Measurements from ENCODE around the gene DNAH5. TPM values are rescaled to one million over a fixed set of nuclear protein-coding genes. Genes with fewer than 3 reads are reported as not detected.

The DNAH5 gene
- total RNA-seq, 6 donors from 2014 or later = 5.0 to 47.3 (median 10.7) TPM

DNA sequence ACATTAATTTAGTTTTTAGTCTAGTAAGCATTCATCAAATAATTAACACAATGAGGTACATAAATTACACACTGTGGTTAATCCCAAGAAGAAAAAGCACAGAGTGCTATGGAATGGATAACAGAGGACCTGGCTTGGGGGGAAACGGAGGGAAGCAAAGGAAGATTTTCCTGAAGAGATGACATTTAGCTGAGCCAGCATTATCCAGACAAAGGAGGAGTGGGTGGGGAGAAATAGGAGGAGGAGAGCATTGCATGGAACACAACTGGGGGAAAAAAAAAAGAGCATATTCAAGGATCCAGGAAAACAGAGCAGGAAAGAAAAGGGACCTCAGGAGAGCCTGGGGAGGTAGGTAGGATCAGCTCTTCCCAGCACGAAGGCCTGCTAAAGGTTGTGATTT, 170.8 kb downstream of the DNAH5 start:
- no peak for ATAC-seq (ENCODE audit: low FRiP score in 2 of 2)
- Histone ChIP-seq H3K27ac (no peak overlapping the region), H3K36me3 (no peaks in the 10 kb centered on the region), H3K27me3 (no peaks in the 10 kb centered on the region), H3K9me3 (no peaks in the 10 kb centered on the region), H3K4me1 (no peaks in the 10 kb centered on the region), H3K4me3 (no peak overlapping the region)
- DNase-seq = no peak
- no peak for TF ChIP-seq CTCF (IDR thresholded peaks at IDR 0.05)
- no peak for TF ChIP-seq POLR2AphosphoS5 (IDR thresholded peaks at IDR 0.05)
- TF ChIP-seq EP300 (IDR thresholded peaks at IDR 0.05) = no peak
- no peak for TF ChIP-seq POLR2A (IDR thresholded peaks at IDR 0.05)
- WGBS, 2 donors = 53 to 80% methylated on average over 2 of the region's 2 CpGs

- 77 to 87% methylated on average over 1 of the region's 1 CpG for WGBS, 2 donors
- no peaks in the 10 kb centered on the region for H3K9me3 ChIP-seq
- TF ChIP-seq CTCF (IDR thresholded peaks at IDR 0.05) (no peak), EP300 (IDR thresholded peaks at IDR 0.05) (no peak), POLR2AphosphoS5 (IDR thresholded peaks at IDR 0.05) (no peak), POLR2A (IDR thresholded peaks at IDR 0.05) (no peak)
- H3K36me3 ChIP-seq = no peaks in the 10 kb centered on the region
- no peak overlapping the region for H3K27ac ChIP-seq
- no peaks in the 10 kb centered on the region for H3K27me3 ChIP-seq
- H3K4me3 ChIP-seq = no peak overlapping the region
- H3K4me1 ChIP-seq = no peaks in the 10 kb centered on the region
- no peak for ATAC-seq (ENCODE audit: low FRiP score in 2 of 2)
- no peak for DNase-seq
Observed at GRCh38 chr5:13771011-13771571, 173.4 kb downstream of the DNAH5 start.

- H3K27me3 ChIP-seq = no peaks in the 10 kb centered on the region
- 29 to 32% methylated on average over 3 of the region's 3 CpGs for WGBS, 2 donors
- TF ChIP-seq POLR2AphosphoS5 (IDR thresholded peaks at IDR 0.05) (no peak), EP300 (IDR thresholded peaks at IDR 0.05) (no peak), POLR2A (IDR thresholded peaks at IDR 0.05) (no peak), CTCF (IDR thresholded peaks at IDR 0.05) (no peak)
- ATAC-seq (ENCODE audit: low FRiP score in 2 of 2) (no peak), DNase-seq (no peak)
- no peaks in the 10 kb centered on the region for H3K36me3 ChIP-seq
- no peaks in the 10 kb centered on the region for H3K9me3 ChIP-seq
- H3K4me1 ChIP-seq = no peaks in the 10 kb centered on the region
- no peak overlapping the region for H3K27ac ChIP-seq
- H3K4me3 ChIP-seq = no peak overlapping the region
Observed at GRCh38 chr5:13766236-13766635, 178.3 kb downstream of the DNAH5 start.

DNA sequence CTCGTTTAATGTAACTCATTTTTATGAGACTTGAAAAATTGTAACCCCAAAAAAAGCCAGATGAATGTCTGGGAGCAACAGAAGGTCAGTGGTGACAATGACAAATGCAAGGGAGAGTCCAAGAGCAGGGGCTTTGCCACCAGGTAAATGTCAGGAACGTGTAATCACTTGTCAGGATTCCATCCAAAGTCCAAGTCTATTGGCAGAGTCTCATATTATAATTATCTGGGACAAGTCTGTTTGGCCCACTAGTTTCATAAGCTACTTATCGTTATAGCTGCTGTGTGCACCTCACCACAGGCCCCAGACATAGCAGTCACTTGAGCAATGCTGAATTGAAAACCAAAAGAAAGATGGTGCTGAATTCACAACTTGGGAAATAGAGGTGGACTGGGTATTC, 180.8 kb downstream of the DNAH5 start:
- Histone ChIP-seq H3K27ac (no peak overlapping the region), H3K4me3 (no peak overlapping the region), H3K4me1 (no peaks in the 10 kb centered on the region), H3K9me3 (no peaks in the 10 kb centered on the region), H3K27me3 (no peaks in the 10 kb centered on the region), H3K36me3 (no peaks in the 10 kb centered on the region)
- ATAC-seq (ENCODE audit: low FRiP score in 2 of 2) (no peak), DNase-seq (no peak)
- no peak for TF ChIP-seq POLR2A (IDR thresholded peaks at IDR 0.05)
- no peak for TF ChIP-seq CTCF (IDR thresholded peaks at IDR 0.05)
- no peak for TF ChIP-seq EP300 (IDR thresholded peaks at IDR 0.05)
- 71 to 72% methylated on average over 3 of the region's 3 CpGs for WGBS, 2 donors

DNA sequence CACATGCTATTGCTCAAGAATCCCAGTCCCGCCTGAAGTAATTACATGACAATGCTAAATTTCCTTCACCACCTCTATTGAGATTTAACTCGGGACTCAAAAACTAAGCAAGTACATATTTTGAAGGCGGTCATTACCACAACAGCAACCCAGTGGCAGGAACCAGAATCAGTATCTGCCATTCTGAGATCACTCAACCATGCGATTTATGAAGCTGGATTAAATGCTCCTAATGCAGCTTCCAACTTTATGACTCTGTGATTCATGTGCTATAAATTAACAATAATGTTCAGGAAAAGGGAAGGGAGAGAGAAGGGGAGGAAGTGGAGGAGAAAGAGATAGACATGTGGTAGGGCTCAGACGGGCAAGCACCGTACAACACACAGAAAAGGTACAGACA, 194.7 kb downstream of the DNAH5 start:
- Histone ChIP-seq H3K4me1 (no peaks in the 10 kb centered on the region), H3K27me3 (no peaks in the 10 kb centered on the region), H3K4me3 (no peak overlapping the region), H3K36me3 (no peaks in the 10 kb centered on the region), H3K9me3 (no peaks in the 10 kb centered on the region), H3K27ac (no peak overlapping the region)
- no peak for DNase-seq
- TF ChIP-seq EP300 (IDR thresholded peaks at IDR 0.05) (no peak), POLR2A (IDR thresholded peaks at IDR 0.05) (no peak), POLR2AphosphoS5 (IDR thresholded peaks at IDR 0.05) (no peak), CTCF (IDR thresholded peaks at IDR 0.05) (no peak)
- no peak for ATAC-seq (ENCODE audit: low FRiP score in 2 of 2)
- 63 to 68% methylated on average over 6 of the region's 6 CpGs for WGBS, 2 donors
